K562 (cell line): ENCODE results near the gene RAP1GDS1. TPM values are rescaled to one million over a fixed set of nuclear protein-coding genes. Genes with fewer than 3 reads are reported as not detected.
A peak's percentile ranks its signal among the peaks of the same experiment; 100 is the strongest.

Experiments
- CBFA2T2 ChIP-seq: fragments of 450-650 bp; conservative IDR thresholded peaks from 2 replicates; pipeline ENCODE4 v1.6.1; 2017; ENCODE audit warnings: mild to moderate bottlenecking
- CBFA2T3 ChIP-seq: fragments of 450-650 bp; IDR thresholded peaks from 2 replicates; pipeline ENCODE4 v1.6.1; 2017
- CEBPB ChIP-seq: fragments of 450-650 bp; IDR thresholded peaks from 2 replicates; pipeline ENCODE4 v1.6.1; 2016; ENCODE audit warnings: missing genetic modification characterization, missing compliant biosample characterization
- EP300 ChIP-seq: IDR thresholded peaks from 2 replicates; pipeline ENCODE4 v1.6.1; 2012; ENCODE audit warnings: low read length, improper control_type of control experiment
- GATA2 ChIP-seq: sonication (generic); formaldehyde crosslinking; IDR thresholded peaks from 2 replicates; pipeline ENCODE4 v1.4.0; 2020; ENCODE audit warnings: mild to moderate bottlenecking, missing genetic modification reagents
- IRF1 ChIP-seq: sonication (generic); formaldehyde crosslinking; IDR thresholded peaks from 2 replicates; pipeline ENCODE4 v1.8.0; 2022; ENCODE audit warnings: missing genetic modification reagents, mild to moderate bottlenecking, borderline replicate concordance
- JUND ChIP-seq, 2 experiments: IDR thresholded peaks; 2 replicates in 1 of 2; 3 replicates in 1 of 2; pipeline ENCODE4 v1.6.1; 2011; ENCODE audit warnings: borderline replicate concordance in 2 of 2, low read depth in 2 of 2, low read length in 2 of 2, improper control_type of control experiment in 1 of 2, missing biosample characterization in 1 of 2, missing genetic modification characterization in 1 of 2, missing genetic modification reagents in 1 of 2
- MBD2 ChIP-seq: sonication (generic); IDR thresholded peaks from 2 replicates; pipeline ENCODE4 v1.6.1; 2016; ENCODE audit warnings: low read depth, borderline replicate concordance
- NRF1 ChIP-seq, 2 experiments: fragments of 450-650 bp; IDR thresholded peaks in 1 of 2; conservative IDR thresholded peaks in 1 of 2; 2 replicates each; pipeline ENCODE4 v1.6.1; 2014; ENCODE audit warnings: mild to moderate bottlenecking in 2 of 2
- RCOR1 ChIP-seq, 2 experiments: IDR thresholded peaks; 2 replicates each; pipeline ENCODE4 v1.6.1; 2012; ENCODE audit warnings: low read depth in 2 of 2, low read length in 2 of 2, borderline replicate concordance in 1 of 2, improper control_type of control experiment in 1 of 2
- SOX6 ChIP-seq: fragments of 450-650 bp; IDR thresholded peaks from 2 replicates; pipeline ENCODE4 v1.6.1; 2014; ENCODE audit warnings: mild to moderate bottlenecking
- TCF3 ChIP-seq: sonication (generic); formaldehyde crosslinking; IDR thresholded peaks from 2 replicates; pipeline ENCODE4 v1.4.0; 2020; ENCODE audit warnings: mild to moderate bottlenecking, missing genetic modification reagents
- TEAD4 ChIP-seq, 2 experiments: sonication (generic) in 1 of 2; formaldehyde crosslinking in 1 of 2; IDR thresholded peaks; 2 replicates each; pipeline versions ENCODE4 v1.6.1 to v1.8.0; 2012 to 2022; ENCODE audit warnings: borderline replicate concordance in 1 of 2, inconsistent platforms in 1 of 2, low read length in 1 of 2, mild to moderate bottlenecking in 1 of 2, missing genetic modification reagents in 1 of 2
- YY1 ChIP-seq, 3 experiments: IDR thresholded peaks; 2 replicates each; pipeline ENCODE4 v1.6.1; 2011; ENCODE audit warnings: low read length in 2 of 3, mild to moderate bottlenecking in 2 of 3, moderate library complexity in 2 of 3, borderline replicate concordance in 1 of 3, control low read depth in 1 of 3, low read depth in 1 of 3; ENCODE audit not compliant: insufficient read depth in 3 of 3, insufficient replicate concordance in 2 of 3, control insufficient read depth in 1 of 3, insufficient read length in 1 of 3; ENCODE audit errors: extremely low read depth in 1 of 3
- polyA plus RNA-seq, 8 experiments: library from polyadenylated mRNA; depleted of rRNA in 4 of 8; stranded (reverse) in 5 of 8; unstranded in 3 of 8; fragments of >200 nt; fragmentation: Nextera tagmentation in 2 of 8; fragmentation: Illumina TruSeq in 1 of 8; extraction: Ambion mirVana in 2 of 8; extraction: Trizol in 1 of 8; gene quantifications; 2 replicates each; pipeline versions ENCODE4 v1.2.1 to v1.2.3, GENCODE V29; 2011 to 2014; ENCODE audit warnings: inconsistent platforms in 1 of 8, missing spikeins in 1 of 8
- total RNA-seq, 7 experiments: library from RNA; depleted of rRNA in 6 of 7; stranded (reverse); fragments of >200 nt in 6 of 7; fragmentation: Illumina TruSeq in 2 of 7; extraction: Trizol in 2 of 7; gene quantifications; 2 replicates each; pipeline versions ENCODE4 v1.2.1 to v1.2.3, GENCODE V29; 2011 to 2021; ENCODE audit warnings: low replicate concordance in 1 of 7
- TF ChIP-seq, protein P1 (sequence below): sonication (generic); formaldehyde crosslinking; IDR thresholded peaks from 2 replicates; pipeline ENCODE4 v1.8.0; 2022; ENCODE audit warnings: mild to moderate bottlenecking, missing genetic modification reagents
- TF ChIP-seq, protein P2 (sequence below): fragments of 450-650 bp; IDR thresholded peaks from 2 replicates; pipeline ENCODE4 v1.6.1; 2018; ENCODE audit not compliant: partially characterized antibody

The RAP1GDS1 gene
- total and polyA plus RNA-seq, 9 of the 15 experiments (the other 6 are each of a cell fraction or from before 2014, with no cell fraction given): 27.2 to 55.6 (median 31.5) TPM

GRCh38 chr4:98387345-98388026, 126.3 kb downstream of the RAP1GDS1 start (continued):
- TF ChIP-seq, protein P1, sequence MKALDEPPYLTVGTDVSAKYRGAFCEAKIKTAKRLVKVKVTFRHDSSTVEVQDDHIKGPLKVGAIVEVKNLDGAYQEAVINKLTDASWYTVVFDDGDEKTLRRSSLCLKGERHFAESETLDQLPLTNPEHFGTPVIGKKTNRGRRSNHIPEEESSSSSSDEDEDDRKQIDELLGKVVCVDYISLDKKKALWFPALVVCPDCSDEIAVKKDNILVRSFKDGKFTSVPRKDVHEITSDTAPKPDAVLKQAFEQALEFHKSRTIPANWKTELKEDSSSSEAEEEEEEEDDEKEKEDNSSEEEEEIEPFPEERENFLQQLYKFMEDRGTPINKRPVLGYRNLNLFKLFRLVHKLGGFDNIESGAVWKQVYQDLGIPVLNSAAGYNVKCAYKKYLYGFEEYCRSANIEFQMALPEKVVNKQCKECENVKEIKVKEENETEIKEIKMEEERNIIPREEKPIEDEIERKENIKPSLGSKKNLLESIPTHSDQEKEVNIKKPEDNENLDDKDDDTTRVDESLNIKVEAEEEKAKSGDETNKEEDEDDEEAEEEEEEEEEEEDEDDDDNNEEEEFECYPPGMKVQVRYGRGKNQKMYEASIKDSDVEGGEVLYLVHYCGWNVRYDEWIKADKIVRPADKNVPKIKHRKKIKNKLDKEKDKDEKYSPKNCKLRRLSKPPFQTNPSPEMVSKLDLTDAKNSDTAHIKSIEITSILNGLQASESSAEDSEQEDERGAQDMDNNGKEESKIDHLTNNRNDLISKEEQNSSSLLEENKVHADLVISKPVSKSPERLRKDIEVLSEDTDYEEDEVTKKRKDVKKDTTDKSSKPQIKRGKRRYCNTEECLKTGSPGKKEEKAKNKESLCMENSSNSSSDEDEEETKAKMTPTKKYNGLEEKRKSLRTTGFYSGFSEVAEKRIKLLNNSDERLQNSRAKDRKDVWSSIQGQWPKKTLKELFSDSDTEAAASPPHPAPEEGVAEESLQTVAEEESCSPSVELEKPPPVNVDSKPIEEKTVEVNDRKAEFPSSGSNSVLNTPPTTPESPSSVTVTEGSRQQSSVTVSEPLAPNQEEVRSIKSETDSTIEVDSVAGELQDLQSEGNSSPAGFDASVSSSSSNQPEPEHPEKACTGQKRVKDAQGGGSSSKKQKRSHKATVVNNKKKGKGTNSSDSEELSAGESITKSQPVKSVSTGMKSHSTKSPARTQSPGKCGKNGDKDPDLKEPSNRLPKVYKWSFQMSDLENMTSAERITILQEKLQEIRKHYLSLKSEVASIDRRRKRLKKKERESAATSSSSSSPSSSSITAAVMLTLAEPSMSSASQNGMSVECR (CRISPR knock-in tag): no peak
- TF ChIP-seq TEAD4 (IDR thresholded peaks at IDR 0.05; ENCODE audit: low read length) (peak; percentile 58), TEAD4 (CRISPR knock-in tag; IDR thresholded peaks at IDR 0.05; ENCODE audit: borderline replicate concordance) (no peak), YY1 (IDR thresholded peaks at IDR 0.05; ENCODE audit: borderline replicate concordance in 1 of 3, control insufficient read depth in 1 of 3, extremely low read depth in 1 of 3, insufficient read depth in 3 of 3, insufficient read length in 1 of 3, insufficient replicate concordance in 2 of 3, low read depth in 1 of 3, low read length in 2 of 3) (no peak), RCOR1 (IDR thresholded peaks at IDR 0.05; ENCODE audit: borderline replicate concordance in 1 of 2, low read depth in 2 of 2, low read length in 2 of 2) (0 out of 4 replicates have a peak, but pooled peaks of 1 of the 2 experiments have one; percentile 23), GATA2 (peak; percentile 41), IRF1 (no peak), CEBPB (tag) (peak; percentile 45; the same call in 1 of the 2 replicates), MBD2 (no peak), NRF1 (conservative IDR thresholded peaks at IDR 0.05 in 1 of 2, IDR thresholded peaks at IDR 0.05 in 1 of 2) (peak; percentile 75 to 78), TCF3 (peak; percentile 79), CBFA2T2 (peak; percentile 34; the same call in 1 of the 2 replicates), JUND (IDR thresholded peaks at IDR 0.05; ENCODE audit: borderline replicate concordance, low read depth, low read length) (0 out of 2 replicates have a peak, but pooled peaks have one; percentile 12), JUND (tag; IDR thresholded peaks at IDR 0.05; ENCODE audit: borderline replicate concordance, low read depth, low read length) (no peak; the same call in 2 of the 3 replicates), EP300 (peak; percentile 44; the same call in 1 of the 2 replicates), CBFA2T3 (peak; percentile 74), SOX6 (0 out of 2 replicates have a peak, but pooled peaks have one; percentile 30)
- TF ChIP-seq, protein P2, sequence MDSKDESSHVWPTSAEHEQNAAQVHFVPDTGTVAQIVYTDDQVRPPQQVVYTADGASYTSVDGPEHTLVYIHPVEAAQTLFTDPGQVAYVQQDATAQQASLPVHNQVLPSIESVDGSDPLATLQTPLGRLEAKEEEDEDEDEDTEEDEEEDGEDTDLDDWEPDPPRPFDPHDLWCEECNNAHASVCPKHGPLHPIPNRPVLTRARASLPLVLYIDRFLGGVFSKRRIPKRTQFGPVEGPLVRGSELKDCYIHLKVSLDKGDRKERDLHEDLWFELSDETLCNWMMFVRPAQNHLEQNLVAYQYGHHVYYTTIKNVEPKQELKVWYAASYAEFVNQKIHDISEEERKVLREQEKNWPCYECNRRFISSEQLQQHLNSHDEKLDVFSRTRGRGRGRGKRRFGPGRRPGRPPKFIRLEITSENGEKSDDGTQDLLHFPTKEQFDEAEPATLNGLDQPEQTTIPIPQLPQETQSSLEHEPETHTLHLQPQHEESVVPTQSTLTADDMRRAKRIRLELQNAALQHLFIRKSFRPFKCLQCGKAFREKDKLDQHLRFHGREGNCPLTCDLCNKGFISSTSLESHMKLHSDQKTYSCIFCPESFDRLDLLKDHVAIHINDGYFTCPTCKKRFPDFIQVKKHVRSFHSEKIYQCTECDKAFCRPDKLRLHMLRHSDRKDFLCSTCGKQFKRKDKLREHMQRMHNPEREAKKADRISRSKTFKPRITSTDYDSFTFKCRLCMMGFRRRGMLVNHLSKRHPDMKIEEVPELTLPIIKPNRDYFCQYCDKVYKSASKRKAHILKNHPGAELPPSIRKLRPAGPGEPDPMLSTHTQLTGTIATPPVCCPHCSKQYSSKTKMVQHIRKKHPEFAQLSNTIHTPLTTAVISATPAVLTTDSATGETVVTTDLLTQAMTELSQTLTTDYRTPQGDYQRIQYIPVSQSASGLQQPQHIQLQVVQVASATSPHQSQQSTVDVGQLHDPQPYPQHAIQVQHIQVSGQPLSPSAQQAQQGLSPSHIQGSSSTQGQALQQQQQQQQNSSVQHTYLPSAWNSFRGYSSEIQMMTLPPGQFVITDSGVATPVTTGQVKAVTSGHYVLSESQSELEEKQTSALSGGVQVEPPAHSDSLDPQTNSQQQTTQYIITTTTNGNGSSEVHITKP: peak; percentile 34
